EH (cell line): ENCODE measurements around the gene CCDC27.

ENCODE experiments used
- DNase-seq: peaks from one replicate; pipeline ENCODE4 v3.0.0-alpha.2; 2015; ENCODE audit warnings: low read depth

The CCDC27 gene

DNA sequence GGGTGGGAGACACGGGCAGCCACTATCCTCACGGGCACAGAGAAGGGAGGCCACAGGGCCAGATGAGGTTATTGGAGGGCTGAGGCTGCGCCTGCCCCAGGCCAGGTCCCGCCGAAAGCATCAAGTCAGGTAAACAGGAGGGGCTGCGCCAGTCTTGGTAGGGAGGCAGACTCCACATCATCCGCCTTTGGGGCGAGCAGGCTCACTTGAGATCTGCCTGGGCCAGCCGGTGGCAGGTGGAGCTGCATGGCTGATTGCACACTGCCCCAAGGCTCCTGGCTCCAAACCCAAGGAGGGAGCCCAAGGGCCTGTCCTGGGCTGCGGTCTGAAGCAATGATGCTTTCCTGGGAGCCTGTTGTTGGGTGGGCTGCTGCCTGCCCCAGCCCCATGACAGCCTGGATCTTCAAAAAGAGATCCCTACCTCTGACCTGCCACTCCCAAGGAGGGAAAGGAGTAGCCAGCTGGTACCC lies 24.9 kb downstream of the CCDC27 start:
- no peak for DNase-seq

DNA sequence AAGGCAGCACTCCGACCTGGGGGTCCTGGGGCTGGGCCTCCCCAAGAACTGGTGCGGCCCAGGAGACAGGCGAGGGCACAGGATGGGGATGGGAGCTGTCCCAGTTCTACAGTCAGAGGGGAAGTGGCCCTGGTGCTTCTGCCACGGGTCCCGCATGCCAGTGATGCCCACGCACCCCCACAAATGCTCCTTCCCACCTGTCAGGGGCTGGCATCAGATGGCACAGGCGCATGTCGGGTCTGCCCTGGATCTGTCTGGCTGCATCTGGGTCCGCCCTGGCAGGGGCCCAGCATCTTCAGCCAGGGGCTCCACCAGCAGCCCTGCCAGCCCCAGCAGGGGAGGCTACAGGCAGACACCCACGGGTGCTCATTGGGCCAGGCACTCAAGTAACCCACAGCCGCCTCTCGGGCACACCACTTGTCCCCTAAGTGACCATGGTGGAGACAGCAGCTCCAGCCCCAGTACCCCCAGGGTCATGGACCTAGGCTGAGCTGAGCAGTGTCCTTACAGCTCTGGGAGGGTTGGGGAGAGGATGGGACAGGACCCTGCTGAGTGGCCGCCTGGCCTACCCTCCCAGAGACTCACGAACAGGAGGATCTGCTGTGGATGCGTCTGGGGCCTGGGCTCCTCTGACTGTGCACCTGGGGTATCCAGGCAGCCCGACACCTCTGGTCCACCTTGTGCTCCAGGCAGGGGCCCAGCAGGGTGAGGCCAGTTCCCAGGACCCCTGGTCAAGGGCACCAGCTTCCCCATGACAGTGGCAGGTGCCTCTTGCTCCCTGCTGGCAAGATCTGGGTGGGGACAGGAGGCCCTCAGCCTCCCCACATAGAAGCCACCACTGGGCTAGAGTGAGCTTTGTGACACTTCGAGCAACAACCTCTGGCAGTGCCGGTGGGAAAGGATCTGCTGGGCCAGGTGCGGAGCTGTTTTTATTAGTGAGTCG lies 25.7 kb downstream of the CCDC27 start:
- no peak for DNase-seq

DNA sequence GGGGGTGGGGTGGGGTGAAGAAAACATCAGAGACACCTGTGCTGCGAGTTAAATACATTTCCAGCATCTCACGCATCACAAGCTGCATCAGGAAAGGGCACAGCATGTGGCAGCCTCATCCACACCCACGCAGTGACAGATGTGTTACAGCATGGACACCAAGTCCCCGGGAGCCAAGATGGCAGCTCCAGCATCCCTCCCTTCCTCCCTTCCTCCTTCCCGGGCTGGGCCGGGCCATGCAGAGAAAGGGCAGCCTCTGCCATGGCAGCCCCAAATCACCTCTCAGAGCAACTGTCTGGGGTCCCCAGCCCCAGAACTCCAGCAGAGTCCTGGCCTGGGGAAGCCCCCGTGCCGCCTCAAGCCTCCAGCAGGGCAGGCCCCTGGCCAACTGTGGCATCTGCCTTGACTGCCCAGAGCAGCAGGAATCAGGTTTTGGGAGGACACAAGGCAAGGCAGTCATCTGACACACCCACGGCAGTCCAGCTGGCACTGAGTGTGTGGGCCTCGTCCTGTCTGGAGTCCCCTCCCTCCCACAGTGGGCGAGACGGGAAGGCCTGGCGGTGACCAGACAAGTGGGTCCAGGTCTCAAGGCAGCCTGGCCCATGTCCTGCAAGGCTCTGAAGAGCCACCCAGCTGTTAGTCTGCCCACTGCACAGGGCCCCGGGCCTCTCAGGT lies 26.5 kb downstream of the CCDC27 start:
- no peak for DNase-seq

DNA sequence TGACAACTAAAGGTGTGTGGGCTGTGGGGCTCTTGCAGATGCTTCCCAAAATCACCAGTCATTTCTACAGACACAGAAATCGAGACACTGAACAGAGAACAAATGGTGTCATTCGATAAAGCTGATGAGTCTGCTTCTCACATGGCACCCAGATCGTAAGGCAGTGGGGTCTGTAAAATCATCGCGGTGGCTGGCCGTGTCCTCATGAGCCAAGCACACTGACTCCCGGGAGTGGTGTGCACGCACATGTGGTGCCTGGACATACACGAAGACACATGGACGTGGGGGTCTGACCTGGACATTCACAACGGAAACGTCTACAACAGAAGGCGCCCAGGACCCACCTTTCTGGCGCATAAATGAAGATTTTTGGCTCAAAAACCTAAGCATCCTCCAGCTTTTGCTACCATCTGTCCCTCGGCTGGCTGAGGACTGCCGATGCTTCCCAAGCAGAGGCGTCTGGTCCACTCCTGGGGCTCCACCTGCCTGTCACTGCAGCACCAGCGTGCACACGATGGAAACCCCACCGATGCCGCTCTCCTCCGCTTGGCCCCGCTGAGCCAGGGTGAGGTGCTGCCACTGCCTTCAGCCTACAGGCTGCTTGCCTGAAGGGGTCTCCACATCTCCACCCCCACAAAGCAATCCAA lies 27.1 kb downstream of the CCDC27 start:
- no peak for DNase-seq

DNA sequence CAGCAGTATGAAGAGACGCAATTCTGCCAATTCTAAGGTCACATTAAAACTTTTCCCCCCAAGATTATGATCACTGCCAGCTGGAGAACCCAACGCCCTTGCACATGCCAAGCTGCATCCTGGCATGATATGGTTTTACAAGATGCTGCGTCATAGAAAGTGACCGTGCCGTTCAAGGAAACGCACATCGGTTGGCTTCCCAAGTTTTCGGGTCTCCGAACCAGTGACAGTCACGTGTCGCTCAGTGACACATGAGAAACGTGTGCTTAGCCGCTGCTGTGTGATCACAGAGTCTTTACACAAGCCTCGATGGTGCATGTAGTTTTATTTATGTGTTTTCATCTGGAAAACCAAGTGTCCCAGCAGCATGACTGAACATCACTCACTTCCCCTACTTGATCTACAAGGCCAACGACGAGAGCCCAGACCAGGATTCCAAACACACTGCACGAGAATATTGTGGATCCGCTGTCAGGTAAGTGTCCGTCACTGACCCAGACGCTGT lies 27.7 kb downstream of the CCDC27 start:
- no peak for DNase-seq

DNA sequence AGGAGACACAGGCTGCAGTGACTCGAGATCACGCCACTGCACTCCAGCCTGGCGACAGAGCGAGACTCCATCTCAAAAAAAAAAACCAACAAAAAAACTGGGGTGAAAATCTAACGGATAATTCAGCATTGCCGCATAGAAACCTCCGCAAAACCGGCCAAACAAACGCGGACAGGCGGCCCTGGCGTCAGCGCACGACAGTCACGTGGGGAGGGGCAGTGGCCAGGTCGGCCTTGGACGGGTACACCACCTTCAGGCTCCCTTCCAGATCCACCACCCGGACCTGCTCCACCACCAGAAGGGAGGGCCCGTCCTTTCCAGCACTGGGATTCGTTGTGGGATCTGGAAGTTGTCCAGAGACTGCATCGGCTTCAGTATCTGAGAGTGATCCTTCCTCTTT lies 28.7 kb downstream of the CCDC27 start:
- no peak for DNase-seq

DNA sequence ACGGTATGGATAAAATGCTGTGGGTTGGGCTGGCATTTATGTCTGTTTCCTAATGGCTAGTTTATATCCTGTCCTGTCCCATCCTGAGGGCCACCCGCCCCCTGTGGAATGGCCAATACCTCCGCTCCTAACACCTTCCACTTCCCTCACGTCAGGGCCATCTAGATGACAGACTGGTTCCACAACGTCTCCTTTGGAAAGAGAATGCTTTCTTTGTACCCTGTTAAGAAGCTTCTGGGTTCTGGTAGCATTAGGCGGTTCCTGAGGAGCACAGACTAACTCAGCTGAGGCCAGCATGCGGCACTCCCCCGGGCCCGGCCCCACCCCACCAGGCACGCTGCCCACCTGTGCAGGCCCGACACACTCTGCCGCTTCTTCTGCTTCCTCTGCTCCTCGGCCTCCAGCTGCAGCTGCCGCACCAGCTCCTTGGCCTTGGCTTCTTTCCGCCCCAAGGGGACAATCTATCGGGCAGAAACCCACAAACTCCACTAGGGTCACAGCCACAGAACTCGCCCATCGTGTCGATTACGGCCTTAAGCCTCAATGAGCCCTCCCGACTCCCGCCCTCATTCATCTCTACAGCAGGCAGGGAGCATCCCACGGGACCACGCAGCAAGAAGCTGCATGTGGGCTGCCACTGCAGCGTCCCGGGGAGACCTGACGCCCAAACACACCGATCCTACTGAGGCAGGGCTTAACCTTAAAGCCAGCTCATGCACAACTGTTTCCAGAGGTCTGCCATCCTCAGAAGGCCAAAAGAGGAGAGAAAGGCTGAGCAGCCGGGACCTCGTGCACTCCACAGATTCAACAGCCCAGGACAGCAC lies 31.6 kb downstream of the CCDC27 start:
- DNase-seq, result no peak

DNA sequence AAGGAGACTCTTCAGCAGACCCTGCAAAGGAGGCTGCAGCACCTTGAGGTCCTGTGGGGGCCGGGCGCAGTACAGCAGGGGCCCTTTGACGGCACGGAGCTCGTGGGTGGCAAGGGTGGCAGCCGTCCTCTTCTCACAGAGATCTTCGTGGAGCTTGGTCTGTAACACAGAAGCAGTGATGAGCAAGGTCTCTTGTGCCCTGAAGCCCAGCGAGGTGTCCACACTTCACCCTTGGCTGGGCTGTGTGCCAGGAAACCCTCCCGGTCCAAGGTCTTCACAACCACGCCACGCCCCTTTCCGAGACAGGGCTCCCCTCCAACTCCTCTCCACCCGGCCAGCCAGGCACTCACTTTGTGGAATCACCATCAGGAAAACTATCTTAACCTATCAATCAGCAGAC lies 32.8 kb downstream of the CCDC27 start:
- DNase-seq, result no peak

DNA sequence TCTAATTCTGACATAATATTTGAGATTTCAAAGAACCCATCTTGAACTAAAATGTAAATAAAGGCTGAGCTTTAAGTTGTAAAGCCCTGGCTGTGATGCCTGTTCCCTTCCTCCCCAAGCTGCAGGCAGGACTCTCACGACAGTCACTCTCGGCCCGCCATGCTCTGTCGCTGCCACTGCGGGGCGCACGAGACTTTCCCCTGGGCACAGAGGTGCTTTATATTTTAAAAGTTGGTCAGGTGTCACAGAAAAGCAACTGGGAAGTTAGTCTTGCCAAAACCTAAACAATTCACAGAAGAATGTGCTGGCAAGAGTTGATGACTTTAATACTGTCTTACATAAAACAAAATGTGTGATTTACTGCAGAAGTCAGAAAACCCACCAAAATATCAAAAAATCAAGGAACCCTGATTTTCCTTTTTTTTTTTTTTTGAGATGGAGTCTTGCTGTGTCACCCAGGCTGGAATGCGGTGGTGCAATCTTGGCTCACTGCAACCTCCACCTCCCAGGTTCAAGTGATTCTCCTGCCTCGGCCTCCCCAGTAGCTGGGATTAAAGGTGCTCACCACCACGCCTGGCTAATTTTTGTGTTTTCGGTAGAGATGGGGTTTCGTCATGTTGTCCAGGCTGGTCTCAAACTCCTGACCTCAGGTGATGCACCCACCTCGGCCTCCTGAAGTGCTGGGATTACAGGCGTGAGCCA lies 33.4 kb downstream of the CCDC27 start:
- DNase-seq, result no peak

DNA sequence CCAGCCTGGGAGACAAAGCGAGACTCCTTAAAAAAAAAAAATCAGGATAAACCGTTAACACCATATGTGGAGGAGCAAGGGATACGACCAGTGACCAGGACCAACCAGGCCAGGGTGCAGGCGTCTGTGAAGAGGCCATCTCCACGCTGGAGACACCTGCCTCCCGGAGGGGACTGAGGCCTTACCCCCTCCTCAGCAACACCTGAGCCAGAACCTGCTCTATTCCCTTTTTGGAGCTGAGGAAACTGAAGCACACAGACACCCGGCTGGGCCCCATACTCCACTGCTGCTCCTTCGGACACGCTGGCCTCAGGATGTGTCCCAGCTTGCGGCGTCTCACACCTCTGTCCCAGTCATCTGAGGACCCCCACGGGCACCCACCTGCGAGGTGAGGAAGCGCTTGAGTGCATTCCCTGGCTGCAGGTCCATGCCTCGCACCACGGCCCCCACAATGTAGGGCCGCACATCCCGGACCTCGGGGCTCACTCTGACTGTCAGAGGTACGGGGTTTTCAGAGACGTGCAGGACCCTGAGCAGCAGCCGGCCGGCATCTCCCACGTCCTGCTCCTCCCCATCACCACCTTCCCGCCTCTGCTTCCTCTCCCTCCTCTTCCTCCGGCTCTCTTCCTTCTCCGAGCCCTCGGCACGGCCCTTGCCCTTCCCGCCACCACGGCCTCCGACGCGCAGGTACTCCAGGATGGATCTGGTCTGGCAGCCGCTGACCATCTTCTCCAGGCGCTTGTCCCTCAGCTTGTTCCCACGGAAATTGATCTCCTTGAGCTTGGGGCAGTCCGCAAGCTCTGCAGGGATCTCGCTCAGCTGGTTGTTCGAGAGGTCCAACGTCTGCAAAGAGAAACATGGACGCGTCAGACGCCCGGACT lies 34.5 kb downstream of the CCDC27 start:
- no peak for DNase-seq

DNA sequence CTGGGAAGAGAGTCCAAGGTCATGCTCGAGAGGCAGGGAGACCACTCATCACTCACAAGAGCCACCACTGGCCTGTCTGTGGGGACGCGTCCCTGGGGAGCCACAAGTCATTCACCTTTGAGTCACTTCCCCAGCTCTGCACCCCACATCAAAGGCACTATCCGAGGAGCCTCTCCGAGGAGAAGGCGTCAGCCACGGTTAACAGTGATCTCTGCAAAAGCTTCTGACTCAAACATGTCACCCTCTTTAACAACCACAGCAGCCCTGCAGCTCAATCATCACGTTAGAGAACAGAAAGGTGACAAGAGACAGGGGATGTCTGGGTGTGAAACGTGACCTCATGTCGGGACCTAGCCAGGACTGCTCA lies 35.1 kb downstream of the CCDC27 start:
- DNase-seq, result no peak

DNA sequence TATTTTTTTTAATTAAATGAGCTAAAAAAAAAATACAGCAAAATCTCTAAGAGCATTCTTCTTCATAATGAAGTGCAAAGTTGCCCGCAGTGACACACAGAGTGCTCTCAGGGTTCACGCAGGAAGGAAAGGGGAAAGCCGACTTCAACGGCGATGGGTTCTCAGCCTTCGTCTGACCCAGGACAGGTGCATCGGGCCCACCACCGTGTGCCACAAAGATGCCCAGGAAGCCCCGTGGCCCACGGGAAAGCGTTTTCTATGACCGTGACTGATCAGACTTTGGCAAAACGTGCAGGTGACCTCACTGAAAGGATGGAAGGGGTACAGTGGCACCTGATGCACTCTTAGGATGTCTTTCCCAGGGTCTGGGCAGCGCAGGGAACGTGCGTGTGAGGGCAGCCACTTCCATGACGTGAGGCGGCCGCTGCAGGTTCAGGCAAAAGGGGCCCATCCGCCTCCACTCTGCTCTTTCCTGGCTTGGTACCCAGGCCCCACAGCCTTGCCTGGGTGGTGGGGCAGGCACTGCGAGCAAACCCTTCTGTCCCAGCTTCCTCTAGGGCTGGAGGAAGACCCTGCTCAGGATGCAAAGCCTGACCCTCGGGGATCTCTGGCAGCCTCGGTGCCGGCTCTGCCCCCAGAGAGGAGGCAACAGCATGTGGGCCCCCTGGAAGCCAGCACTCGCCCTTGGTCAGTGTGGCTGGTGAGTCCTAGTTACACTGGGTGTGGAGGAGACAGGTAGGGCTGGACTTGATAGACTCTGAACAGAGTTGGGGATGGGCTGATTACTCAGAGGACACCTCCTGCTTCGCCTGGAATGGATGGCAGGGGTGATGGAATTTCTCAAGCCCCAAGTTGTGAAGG lies 35.7 kb downstream of the CCDC27 start:
- no peak for DNase-seq

DNA sequence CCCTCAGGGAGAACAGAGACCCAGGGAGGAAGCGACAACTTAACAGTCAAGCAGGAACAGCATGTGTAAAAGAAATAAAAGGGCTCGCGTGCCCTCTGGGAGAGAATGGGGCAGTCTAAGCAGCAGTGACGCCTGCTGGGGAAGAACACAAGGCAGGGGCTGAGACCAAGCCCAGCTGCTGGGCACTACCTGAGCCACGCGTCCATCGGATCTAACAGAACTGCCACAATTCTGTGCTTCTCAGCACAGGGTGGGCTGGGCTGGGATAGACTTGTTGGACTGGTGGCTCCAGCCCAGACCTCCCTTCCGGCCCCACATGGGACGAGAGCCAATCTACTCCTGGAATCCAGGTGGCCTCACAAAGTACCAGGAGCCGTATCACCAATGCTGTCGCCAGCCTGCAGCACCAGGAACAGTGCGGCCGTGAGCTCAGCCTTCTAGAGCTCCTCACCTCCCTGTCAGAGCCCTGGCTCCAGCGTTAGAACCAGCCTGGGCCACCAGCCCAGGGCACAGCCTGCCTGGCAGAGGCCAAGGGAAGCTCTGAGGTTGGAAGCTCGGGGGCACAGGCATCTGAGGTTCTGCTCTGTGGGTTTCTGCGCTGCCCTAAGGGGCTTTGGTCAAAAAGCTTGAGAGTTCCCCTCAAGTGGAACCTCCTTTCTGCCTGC lies 36.6 kb downstream of the CCDC27 start:
- no peak for DNase-seq

DNA sequence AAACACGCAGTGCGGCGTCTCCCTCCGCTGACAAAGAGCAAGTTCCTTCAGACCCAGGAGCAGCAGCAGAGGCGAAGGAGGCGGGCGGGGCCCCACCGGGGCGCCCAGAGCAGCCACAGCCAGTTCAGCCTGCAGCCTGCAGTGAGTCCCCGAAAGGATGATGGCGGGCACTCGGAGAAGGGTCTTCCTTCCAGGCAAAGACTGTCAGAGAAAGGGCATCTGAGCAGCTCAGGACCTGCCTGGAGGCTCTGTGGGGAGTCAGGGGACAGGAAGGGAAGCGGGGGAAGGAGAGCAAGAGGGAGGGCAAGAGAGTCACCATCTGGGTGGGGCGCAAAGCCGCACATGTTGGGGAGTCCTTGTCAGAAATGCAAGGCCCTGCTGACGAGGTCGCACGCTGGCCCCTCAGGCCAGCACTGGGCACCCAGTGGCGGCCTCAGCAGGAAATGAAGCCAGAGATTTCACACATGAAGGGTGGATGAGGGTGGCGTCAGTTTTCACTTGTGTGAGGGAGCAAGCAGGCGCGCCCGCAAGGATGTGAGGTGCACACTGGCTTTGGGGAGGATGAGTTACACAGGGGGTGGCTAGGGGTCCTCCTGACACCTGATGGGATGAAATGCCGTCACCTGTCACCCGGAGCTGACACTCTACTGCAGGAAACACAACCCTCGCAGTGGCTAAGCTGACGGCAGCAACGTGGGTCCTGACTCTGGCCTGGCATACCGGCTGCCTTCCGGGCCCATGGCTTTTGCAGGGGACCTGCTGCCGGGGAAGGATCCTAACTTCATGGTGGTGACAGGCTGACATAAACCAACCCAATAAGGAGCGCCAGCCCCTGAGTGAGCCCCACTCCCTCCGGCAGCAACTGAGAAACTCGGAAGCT lies 37.4 kb downstream of the CCDC27 start:
- DNase-seq, result no peak

DNA sequence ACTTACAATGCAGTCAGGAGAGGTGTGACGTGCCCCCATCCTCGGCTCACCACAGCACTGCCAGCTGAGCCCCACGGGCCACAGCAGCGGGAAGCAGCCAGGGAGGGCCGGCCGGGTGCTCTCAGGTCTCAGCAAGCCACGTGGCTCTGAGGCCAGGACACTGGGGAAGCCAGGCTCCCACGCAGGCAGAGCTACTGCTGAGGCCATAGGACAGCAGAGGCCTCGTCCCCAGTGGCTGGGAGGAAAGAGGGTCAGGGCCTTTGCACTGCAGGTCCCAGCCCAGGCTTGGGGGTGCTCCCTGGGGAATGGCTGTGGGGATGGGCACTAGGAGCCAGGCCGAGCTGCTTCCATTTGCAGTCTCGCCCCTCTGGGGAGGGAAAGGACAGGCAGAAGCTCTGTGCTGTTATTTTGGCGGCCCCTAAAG lies 38.3 kb downstream of the CCDC27 start:
- DNase-seq, result no peak

DNA sequence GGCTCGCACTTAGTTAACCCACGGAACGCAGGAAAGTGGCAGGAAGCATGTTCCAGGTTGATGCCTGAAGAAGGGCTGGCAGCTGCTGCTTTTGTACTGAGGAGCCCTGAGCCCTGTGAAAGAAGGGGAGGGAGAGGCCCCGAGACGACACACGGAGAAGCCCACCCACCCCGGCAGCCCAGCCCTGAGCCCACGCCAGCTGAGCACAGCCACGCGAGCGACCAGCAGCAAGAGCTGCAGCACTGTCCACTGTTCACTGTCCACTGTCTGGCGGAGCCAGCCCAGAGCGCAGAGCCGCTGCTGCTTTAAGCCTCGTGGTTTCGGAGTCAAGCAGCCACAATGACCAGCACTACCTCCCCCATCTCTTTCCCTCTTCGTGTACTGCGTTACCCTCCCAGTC lies 38.7 kb downstream of the CCDC27 start:
- DNase-seq, result no peak

DNA sequence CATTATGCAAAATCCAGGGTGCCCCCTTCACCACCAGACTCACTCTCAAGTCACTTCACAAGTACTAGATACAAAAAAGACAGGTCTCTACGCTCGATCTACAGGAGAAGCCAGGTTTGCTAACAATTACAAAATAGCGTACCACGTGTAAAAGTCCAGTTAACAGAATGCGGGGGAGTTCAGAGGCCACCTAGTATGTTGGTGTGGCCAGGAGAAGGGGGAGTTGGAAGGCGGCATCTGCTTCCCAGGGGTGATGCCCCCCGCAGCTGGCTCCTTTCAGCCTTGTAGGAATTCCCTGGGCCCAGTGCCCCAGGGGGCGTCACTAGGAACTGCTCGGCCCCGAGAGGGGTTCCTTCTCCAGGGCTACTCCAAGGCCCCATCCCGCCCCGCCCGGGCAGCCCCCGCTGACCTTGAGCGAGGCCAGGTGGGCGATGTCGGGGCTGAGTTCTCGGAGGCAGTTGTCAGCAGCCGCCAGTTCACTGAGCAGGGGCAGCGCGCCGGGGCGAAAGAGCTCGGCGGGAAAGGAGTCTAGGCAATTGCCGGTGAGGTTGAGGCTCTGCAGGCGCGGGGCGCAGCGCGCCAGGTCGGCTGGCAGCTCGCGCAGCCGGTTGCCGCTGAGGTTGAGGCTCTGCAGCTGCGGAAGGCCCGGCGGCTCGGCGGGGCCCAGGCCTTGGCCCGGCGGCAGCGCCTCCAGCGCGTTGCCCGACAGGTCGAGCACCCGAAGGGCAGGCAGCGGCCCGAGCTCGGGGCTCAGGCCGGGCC lies 43.4 kb downstream of the CCDC27 start:
- no peak for DNase-seq
